Measurements from ENCODE around the gene FAM177B.

Gene FAM177B

GRCh38 chr1:222704260-222704659, 32.7 kb upstream of the FAM177B start:
- no peak for TF ChIP-seq CTCF (IDR thresholded peaks at IDR 0.05; ENCODE audit: extremely low read depth, missing control alignments)

GRCh38 chr1:222706815-222707214, 30.2 kb upstream of the FAM177B start:
- no peak for DNase-seq (ENCODE audit: low spot score)
- TF ChIP-seq CTCF (IDR thresholded peaks at IDR 0.05; ENCODE audit: extremely low read depth, missing control alignments): no peak

More at GRCh38 chr1:222704260-222704659, 32.7 kb upstream of the FAM177B start:
- no peak for DNase-seq (ENCODE audit: low spot score)

GRCh38 chr1:222709700-222710153, 27.3 kb upstream of the FAM177B start:
- no peak for TF ChIP-seq CTCF (IDR thresholded peaks at IDR 0.05; ENCODE audit: extremely low read depth, missing control alignments)
- no peak for DNase-seq (ENCODE audit: low spot score)

- TF ChIP-seq CTCF (IDR thresholded peaks at IDR 0.05; ENCODE audit: extremely low read depth, missing control alignments): no peak
These were observed 25.4 kb upstream of the FAM177B start for GRCh38 chr1:222711319-222712252.

GRCh38 chr1:222712253-222713090, 24.5 kb upstream of the FAM177B start, which contains the start of the genes AIDA and BROX:
TSS of gene AIDA (minus strand) at chr1:222712491. CDS start at chr1:222712317, 174 bp downstream.
TSS of gene BROX (plus strand) at chr1:222712564. CDS start at chr1:222715700, 3,136 bp downstream.
- TF ChIP-seq CTCF (IDR thresholded peaks at IDR 0.05; ENCODE audit: extremely low read depth, missing control alignments): no peak
- peak; percentile 92 for DNase-seq (ENCODE audit: low spot score)

More at GRCh38 chr1:222711319-222712252, 25.4 kb upstream of the FAM177B start:
- peak; percentile 63 for DNase-seq (ENCODE audit: low spot score)

GRCh38 chr1:222713091-222713961, 23.7 kb upstream of the FAM177B start:
- no peak for TF ChIP-seq CTCF (IDR thresholded peaks at IDR 0.05; ENCODE audit: extremely low read depth, missing control alignments)
- DNase-seq (ENCODE audit: low spot score): peak; percentile 83

All from GM20000 (cell line).